Measurements from ENCODE around the gene RPP25L.

The RPP25L gene

DNA sequence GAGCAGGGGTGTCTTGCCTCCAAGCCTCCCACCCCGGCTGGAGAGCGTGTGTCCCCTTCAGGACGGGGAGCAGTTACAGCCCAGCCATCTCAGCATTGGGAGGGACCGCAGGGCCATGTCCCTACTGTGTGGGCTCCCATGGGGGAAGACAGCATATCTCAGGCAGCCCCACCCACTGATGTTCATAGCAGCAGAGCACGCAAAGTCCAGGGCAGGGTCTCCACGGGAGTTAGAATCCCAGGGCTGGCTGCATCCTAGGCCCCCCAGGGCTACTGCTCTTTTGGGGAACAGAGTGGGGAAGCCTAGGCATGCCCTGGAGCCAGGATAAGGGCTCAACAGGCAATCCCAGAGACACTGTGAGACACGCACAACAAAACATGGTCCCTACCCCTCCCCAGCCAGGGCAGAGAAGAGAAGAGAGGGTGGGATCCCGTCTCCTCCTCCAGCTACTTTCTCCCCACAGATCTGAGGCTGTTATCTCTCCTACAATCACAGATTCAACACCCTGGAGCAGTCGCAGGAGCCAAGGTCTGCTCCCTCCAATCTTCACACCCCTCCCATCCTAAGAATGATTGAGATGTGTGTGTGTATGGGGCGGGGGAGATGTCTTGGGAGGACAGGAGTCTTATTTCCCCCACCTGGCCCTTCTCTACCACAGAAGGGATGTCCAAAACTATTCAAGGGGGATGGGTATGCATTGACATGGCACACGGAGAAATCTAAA, 25.8 kb downstream of the RPP25L start:
- DNase-seq (ENCODE audit: low read depth in 2 of 2, low spot score in 1 of 2), result no peak

- DNase-seq (ENCODE audit: low read depth in 2 of 2, low spot score in 1 of 2), result no peak
Measured at GRCh38 chr9:34584970-34585369, 26.9 kb downstream of the RPP25L start.

GRCh38 chr9:34582787-34583186, 29.1 kb downstream of the RPP25L start:
- DNase-seq (ENCODE audit: low read depth in 2 of 2, low spot score in 1 of 2), result no peak

DNA sequence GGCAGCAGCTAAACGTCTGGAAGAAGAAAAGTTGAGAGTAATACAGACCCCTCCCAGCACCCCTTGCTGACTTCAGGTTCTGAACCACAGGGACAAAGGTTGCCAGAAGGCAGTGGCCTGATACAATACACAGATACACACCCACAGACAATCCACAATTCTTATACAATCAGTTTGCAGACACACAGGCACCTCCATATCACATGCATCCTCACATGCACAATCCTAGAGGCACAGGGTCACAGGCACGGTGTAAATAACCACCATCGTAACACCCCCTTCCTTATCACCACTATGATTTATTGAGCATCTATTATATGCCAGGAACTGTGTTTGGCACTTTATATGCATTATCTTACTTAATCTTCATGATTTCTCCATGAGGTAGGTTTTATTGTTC, 30.6 kb downstream of the RPP25L start:
- no peak for DNase-seq (ENCODE audit: low read depth in 2 of 2, low spot score in 1 of 2)

GRCh38 chr9:34580358-34580757, 31.5 kb downstream of the RPP25L start:
- no peak for DNase-seq (ENCODE audit: low read depth in 2 of 2, low spot score in 1 of 2)

GRCh38 chr9:34579808-34580163, 32.1 kb downstream of the RPP25L start:
- no peak for DNase-seq (ENCODE audit: low read depth in 2 of 2, low spot score in 1 of 2)

- DNase-seq (ENCODE audit: low read depth in 2 of 2, low spot score in 1 of 2), result no peak
Measured at GRCh38 chr9:34579104-34579807, 32.6 kb downstream of the RPP25L start.

- DNase-seq (ENCODE audit: low read depth in 2 of 2, low spot score in 1 of 2), result no peak
Measured at GRCh38 chr9:34578241-34579103, 33.4 kb downstream of the RPP25L start.

- no peak for DNase-seq (ENCODE audit: low read depth in 2 of 2, low spot score in 1 of 2)
Measured at GRCh38 chr9:34577400-34578240, 34.3 kb downstream of the RPP25L start.

DNA sequence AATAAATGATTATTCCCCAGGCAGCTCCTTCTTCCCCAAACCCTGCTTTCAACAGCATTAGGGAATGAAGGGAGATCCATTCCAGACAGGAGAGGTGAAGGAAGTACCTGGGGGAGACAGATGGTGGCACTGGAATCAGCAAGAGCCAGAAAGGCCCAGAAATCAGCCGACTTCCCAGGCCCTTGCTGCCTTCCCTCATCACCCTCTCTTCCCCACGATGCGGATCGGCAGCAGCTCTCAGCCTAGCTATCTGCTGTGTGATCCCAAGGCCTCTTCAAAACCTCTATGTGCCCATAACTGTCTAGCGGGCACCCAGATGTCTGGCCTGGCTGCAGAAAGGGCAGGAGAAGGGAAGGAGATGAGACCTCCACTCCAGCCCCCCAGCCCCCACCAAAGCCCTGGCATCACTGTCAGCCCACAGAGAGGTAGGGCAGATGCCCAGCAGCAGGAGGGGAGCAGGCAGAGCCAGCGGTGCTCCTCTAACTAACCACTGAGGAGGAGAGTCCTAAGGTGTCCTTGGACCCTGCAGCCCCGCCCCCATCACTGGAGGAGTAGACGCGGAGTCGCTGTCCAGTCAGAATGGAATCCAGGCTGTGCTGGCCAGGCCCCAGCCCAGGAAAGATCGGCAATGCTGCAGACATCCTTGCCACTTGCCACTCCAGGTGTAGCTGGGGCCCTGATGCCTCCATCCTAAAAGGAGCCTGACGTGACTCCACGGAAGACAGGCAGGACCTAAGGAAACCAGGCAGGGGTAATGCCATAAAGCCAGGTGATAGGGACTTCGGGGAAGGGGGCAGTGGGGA, 35.1 kb downstream of the RPP25L start:
- no peak for DNase-seq (ENCODE audit: low read depth in 2 of 2, low spot score in 1 of 2)

GRCh38 chr9:34575862-34576596, 35.9 kb downstream of the RPP25L start:
- DNase-seq (ENCODE audit: low read depth in 2 of 2, low spot score in 1 of 2), result no peak

DNA sequence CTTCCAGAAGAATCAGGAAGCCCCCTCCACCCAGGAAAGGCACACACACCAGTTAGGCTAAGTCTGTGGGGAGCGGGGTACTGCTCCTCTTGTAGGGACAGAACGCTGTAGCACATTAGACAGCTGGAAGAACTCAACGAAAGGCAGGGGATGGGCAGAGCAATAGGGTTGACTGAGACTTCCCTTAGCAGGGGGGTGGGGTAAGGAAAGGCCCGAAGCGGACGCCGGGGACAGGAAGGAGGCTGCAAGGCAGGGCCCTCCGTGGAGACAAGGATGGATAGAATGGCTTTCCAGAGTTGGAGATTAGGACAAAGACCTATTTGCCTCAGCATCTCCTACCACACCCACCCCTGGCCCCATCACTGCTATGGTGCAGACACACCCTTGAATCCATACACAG, 36.7 kb downstream of the RPP25L start:
- DNase-seq (ENCODE audit: low read depth in 2 of 2, low spot score in 1 of 2), result no peak

DNA sequence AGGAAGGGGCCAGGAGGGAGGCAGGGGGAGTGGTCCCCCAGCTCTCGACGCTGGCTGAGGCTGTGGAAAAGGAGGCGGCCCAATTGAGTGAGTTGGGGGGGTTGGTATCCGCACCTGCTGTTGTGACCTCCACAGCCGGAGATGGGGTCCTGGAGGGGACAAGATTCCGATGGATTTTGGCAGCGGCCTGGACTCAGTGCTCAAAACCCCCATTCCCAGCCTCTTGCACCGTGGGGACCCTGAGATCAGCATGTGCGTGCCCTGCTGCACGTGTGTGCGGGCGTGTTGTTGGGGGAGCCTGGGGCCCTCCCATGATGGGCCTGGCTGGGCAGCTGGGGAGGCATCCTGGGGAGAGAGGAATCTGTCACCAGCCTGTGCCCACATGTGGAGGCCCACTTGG, 37.3 kb downstream of the RPP25L start:
- no peak for DNase-seq (ENCODE audit: low read depth in 2 of 2, low spot score in 1 of 2)

- no peak for DNase-seq (ENCODE audit: low read depth in 2 of 2, low spot score in 1 of 2)
Measured at GRCh38 chr9:34573599-34574325, 38.1 kb downstream of the RPP25L start.

GRCh38 chr9:34572628-34573027, 39.3 kb downstream of the RPP25L start:
- no peak for DNase-seq (ENCODE audit: low read depth in 2 of 2, low spot score in 1 of 2)

DNA sequence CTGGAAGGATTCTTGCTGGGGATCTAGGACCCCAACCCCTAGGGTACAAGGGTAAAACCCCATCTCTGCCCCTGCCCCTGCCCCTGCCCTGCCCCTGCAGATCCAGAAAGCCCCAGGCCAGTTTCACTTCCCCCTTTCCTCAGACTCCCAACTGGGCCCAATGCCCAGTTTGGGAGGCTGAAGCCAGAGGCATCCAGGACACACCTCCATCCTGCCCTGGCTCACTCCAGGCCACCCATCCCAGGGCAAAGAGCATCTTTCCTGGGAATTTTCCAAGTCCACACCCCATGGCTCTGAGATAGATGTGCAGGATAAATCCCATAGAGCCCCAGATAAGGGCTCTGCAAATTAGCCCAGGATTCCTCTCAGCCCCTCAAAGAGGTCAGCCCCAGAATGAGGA, 39.8 kb downstream of the RPP25L start:
- no peak for DNase-seq (ENCODE audit: low read depth in 2 of 2, low spot score in 1 of 2)

DNA sequence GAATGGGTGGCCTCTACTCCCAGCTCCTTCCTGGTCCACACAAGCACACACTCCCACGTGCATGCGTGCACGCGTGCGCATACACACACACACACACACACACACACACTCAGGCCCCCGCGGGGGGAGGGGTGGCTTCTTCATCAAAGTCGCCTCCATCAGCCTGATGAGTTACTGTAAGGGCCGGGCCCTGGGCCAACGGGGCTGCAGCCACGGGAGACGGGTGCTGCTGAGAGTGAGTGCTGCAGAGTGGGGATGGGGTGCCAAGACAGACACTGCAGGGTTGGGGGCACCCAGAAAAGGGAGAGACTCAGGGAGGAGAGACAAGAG, 40.5 kb downstream of the RPP25L start:
- DNase-seq (ENCODE audit: low read depth in 2 of 2, low spot score in 1 of 2), result no peak

DNA sequence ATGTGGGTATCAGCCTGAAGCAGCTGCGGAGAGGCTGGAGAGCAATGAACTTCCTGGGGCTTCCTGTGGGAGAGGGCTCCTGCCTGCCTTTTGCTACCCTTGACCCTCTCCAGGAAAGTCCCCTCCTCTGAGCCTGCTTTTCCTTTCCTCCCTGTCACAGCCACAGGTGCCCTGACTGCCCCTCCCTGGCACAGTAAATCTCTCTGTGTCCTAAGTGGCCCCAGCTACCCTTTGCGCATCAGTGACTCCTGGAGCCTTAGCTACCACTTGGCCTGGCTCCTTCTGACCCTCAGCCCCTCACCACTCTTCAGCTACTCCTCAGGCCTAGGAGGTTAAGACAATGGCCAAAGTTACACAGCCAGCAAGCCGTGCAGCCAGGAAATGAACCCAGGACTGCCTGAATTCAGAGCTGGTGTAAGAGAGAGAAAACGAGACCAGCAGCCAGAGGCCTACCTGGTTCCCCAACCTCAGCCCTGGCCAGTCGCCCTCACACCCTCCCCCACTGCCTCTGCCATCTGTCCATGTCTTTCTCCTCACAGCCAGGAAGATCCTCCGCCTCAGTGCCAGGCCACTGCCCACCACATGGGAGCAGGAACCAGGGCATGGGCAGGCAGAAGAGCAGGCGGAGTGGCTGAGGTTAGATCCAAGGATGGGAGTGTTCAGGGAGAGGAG, 41.0 kb downstream of the RPP25L start:
- no peak for DNase-seq (ENCODE audit: low read depth in 2 of 2, low spot score in 1 of 2)

GRCh38 chr9:34570376-34570775, 41.5 kb downstream of the RPP25L start:
- DNase-seq (ENCODE audit: low read depth in 2 of 2, low spot score in 1 of 2), result no peak

Data from stimulated activated CD8-positive, alpha-beta memory T cell treated with anti-CD3 and anti-CD28 coated beads, Interleukin-4, amount 100 ng/mL, for 1 hour (primary cell).